GM12873 (cell line): Measurements from ENCODE around the gene POLR1C.
A peak's percentile ranks its signal among the peaks of the same experiment; 100 is the strongest.

Source experiments
- TF ChIP-seq, protein P1 (sequence below): IDR thresholded peaks from 2 replicates; pipeline ENCODE4 v1.5.1; 2012; ENCODE audit warnings: low read depth, mild to moderate bottlenecking, moderate library complexity, low read length, control low read depth; ENCODE audit not compliant: insufficient read depth; ENCODE audit errors: missing control alignments

The POLR1C gene

DNA sequence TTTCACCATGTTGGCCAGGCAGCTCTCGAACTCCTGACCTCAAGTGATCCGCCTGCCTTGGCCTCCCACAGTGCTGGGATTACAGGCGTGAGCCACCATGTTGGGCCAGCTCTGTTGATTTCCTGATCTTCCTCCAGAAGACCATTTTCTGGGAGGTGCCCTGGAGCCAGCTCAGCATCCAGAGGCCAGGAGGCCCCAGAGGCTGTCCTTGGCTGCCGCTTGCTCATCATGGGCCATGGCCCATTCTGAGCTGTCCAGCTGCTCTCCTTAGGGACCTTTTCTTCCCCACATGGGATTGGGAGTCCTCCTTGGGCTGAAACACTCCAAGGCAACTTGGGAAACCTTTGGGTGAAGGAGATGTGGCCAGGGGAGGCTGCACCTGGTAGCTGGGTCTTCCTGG lies 22.1 kb upstream of the POLR1C start:
- TF ChIP-seq, protein P1, sequence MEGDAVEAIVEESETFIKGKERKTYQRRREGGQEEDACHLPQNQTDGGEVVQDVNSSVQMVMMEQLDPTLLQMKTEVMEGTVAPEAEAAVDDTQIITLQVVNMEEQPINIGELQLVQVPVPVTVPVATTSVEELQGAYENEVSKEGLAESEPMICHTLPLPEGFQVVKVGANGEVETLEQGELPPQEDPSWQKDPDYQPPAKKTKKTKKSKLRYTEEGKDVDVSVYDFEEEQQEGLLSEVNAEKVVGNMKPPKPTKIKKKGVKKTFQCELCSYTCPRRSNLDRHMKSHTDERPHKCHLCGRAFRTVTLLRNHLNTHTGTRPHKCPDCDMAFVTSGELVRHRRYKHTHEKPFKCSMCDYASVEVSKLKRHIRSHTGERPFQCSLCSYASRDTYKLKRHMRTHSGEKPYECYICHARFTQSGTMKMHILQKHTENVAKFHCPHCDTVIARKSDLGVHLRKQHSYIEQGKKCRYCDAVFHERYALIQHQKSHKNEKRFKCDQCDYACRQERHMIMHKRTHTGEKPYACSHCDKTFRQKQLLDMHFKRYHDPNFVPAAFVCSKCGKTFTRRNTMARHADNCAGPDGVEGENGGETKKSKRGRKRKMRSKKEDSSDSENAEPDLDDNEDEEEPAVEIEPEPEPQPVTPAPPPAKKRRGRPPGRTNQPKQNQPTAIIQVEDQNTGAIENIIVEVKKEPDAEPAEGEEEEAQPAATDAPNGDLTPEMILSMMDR = no peak

DNA sequence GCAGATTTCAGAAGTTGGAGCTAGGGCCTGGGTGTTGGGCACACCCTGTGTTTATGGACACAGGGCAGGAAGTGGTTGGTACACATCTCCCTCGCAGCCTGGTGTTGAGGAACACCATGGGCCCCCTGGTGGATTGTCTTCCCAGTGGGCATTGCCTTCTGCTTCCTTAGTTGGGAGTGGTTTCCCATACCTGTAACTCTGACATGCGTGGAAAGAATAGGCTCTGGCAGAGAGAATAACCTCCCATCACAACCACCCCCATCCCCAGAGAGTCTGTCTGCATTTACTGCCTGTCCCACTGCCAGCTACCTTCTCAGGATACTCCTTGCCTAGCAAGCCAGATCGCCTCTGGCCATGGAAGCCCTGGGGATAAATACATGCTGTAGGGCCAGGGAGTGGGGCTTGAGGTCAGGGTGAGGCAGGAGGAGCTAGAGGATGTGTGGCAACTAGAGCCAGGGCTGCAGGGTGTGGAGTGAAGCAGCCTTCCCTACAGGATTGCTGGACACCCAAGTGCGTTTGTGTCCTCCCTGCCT lies 21.4 kb upstream of the POLR1C start:
- TF ChIP-seq, protein P1 = peak; percentile 18

DNA sequence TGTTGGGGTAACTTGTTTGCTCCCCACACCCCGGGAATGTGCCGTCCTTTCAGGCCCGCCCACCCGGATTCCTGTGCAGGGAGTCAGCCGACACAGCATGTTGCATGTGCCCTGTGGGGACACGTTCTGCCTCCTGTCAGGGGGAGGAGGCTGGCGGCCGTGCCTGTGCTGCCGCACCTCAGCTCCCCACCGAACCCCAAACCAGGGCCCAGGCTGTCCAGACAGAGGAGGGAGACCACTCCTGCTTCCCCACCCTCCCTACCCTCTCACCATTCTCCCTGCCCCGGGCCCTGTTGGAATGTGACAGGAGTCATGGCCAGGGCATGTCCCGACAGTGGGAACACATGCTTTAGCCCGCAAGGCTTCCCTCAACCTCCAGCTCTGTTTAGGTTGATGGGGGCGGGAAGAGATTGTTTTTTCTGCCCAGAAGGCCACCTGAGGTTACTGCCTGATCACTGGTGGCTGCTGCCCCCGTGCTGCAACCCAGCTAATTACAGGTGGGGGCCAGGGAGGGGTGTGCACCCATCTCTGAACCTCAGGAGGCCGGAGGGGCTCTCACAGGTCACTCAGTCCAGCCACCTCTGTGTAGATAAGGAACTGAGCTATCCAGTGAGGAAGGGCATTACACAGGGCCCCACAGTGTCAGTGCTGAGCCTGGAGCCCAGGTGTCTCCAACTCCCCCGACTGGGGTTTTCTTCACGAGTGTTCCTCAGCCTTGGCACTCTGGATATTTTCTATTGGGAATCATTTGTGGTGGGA lies 20.3 kb upstream of the POLR1C start:
- TF ChIP-seq, protein P1 = peak; percentile 64

- TF ChIP-seq, protein P1 = no peak
Measured at GRCh38 chr6:43497129-43497396, 19.8 kb upstream of the POLR1C start.

DNA sequence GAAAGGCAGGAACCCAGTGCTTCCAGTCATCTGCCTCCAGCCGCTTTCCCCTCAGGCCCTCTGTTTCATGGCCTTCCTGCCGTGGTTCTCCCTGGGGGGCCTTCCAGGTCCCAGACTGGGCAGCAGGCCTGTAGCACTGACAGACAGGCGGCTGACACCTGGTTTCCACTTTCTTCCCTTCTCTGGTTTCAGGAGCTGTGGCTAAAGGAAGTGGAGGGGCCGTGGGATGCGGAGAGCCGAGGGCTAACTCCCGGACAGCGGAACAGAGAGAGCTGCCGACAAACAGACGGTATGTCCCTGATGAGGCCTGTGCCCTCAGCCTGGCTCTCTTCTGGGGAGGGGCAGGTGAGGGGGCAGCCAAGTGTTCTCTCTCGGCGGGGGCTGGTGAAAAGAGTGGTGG lies 19.2 kb upstream of the POLR1C start:
- TF ChIP-seq, protein P1 = no peak

- TF ChIP-seq, protein P1 = no peak
Measured at GRCh38 chr6:43499028-43499815, 17.7 kb upstream of the POLR1C start.

DNA sequence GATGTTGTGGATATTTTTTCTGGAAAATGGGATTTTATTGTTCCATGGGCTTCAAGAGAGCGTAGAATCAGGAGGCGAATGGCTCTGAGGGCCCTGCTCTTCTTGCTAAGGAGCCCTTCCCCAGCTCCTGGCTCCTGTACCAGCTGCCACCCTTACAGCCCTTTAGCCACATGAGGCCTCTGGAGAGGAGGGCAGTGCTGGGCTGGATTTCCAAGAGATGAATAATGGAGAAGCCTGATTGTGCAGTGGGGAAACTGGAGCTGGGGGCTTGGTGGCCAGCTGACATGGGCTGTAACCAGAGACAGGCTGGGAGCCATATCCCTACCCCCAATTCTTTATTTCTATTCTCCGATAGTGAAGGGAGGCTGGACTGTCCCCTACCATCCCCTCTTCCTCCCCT lies 16.0 kb upstream of the POLR1C start:
- TF ChIP-seq, protein P1 = no peak
